K562 (cell line): Measurements from ENCODE around the gene EIF2S3. TPM values are rescaled to one million over a fixed set of nuclear protein-coding genes. Genes with fewer than 3 reads are reported as not detected.
A peak's percentile ranks its signal among the peaks of the same experiment; 100 is the strongest.

ENCODE experiments used
- ATF2 ChIP-seq: sonication (generic); formaldehyde crosslinking; IDR thresholded peaks from 2 replicates; pipeline ENCODE4 v1.8.1; 2022; ENCODE audit warnings: missing genetic modification reagents
- CREM ChIP-seq: IDR thresholded peaks from 2 replicates; pipeline ENCODE4 v1.6.1; 2014; ENCODE audit warnings: antibody characterized with exemption, low read depth
- CTCF ChIP-seq, 3 experiments: IDR thresholded peaks in 2 of 3; conservative IDR thresholded peaks in 1 of 3; 2 replicates each; pipeline ENCODE4 v1.5.1; 2011 to 2012; ENCODE audit warnings: low read length in 3 of 3, mild to moderate bottlenecking in 3 of 3, control low read depth in 2 of 3, improper control_type of control experiment in 1 of 3, inconsistent platforms in 1 of 3, low read depth in 1 of 3, mixed read lengths in 1 of 3, moderate library complexity in 1 of 3; ENCODE audit not compliant: insufficient read depth in 2 of 3
- E4F1 ChIP-seq: fragments of 250-450 bp; sonication (Bioruptor Pico); IDR thresholded peaks from 2 replicates; pipeline ENCODE4 v1.5.0; 2021; ENCODE audit warnings: mild to moderate bottlenecking, borderline replicate concordance
- FOXA1 ChIP-seq: fragments of 450-650 bp; IDR thresholded peaks from 2 replicates; pipeline ENCODE4 v1.6.1; 2016; ENCODE audit warnings: mild to moderate bottlenecking, borderline replicate concordance
- HLTF ChIP-seq: fragments of 450-650 bp; IDR thresholded peaks from 2 replicates; pipeline ENCODE4 v1.6.1; 2016
- ILK ChIP-seq: fragments of 450-650 bp; IDR thresholded peaks from 2 replicates; pipeline ENCODE4 v1.6.1; 2016; ENCODE audit warnings: missing genetic modification characterization, low read depth, mild to moderate bottlenecking, missing compliant biosample characterization, moderate library complexity, borderline replicate concordance
- KHSRP ChIP-seq: fragments of 450-650 bp; IDR thresholded peaks from 2 replicates; pipeline ENCODE4 v1.6.1; 2017
- PBX2 ChIP-seq, 2 experiments: IDR thresholded peaks in 1 of 2; conservative IDR thresholded peaks in 1 of 2; 2 replicates each; pipeline ENCODE4 v1.6.1; 2016; ENCODE audit warnings: low read depth in 2 of 2, mild to moderate bottlenecking in 1 of 2, missing compliant biosample characterization in 1 of 2, missing genetic modification characterization in 1 of 2, moderate library complexity in 1 of 2
- RUNX1 ChIP-seq: sonication (generic); IDR thresholded peaks from 2 replicates; pipeline ENCODE4 v1.6.1; 2016; ENCODE audit warnings: antibody characterized with exemption, low read depth
- YY1 ChIP-seq, 3 experiments: IDR thresholded peaks; 2 replicates each; pipeline ENCODE4 v1.6.1; 2011; ENCODE audit warnings: low read length in 2 of 3, mild to moderate bottlenecking in 2 of 3, moderate library complexity in 2 of 3, borderline replicate concordance in 1 of 3, control low read depth in 1 of 3, low read depth in 1 of 3; ENCODE audit not compliant: insufficient read depth in 3 of 3, insufficient replicate concordance in 2 of 3, control insufficient read depth in 1 of 3, insufficient read length in 1 of 3; ENCODE audit errors: extremely low read depth in 1 of 3
- ZNF263 ChIP-seq: sonication (generic); formaldehyde crosslinking; IDR thresholded peaks from 2 replicates; pipeline ENCODE4 v1.8.0; 2022; ENCODE audit warnings: mild to moderate bottlenecking, missing genetic modification reagents, borderline replicate concordance
- ZNF41 ChIP-seq: fragments of 250-450 bp; sonication (Bioruptor Pico); conservative IDR thresholded peaks from 2 replicates; pipeline ENCODE4 v1.4.0; 2020; ENCODE audit warnings: mild to moderate bottlenecking
- polyA plus RNA-seq, 8 experiments: library from polyadenylated mRNA; depleted of rRNA in 4 of 8; stranded (reverse) in 5 of 8; unstranded in 3 of 8; fragments of >200 nt; fragmentation: Nextera tagmentation in 2 of 8; fragmentation: Illumina TruSeq in 1 of 8; extraction: Ambion mirVana in 2 of 8; extraction: Trizol in 1 of 8; gene quantifications; 2 replicates each; pipeline versions ENCODE4 v1.2.1 to v1.2.3, GENCODE V29; 2011 to 2014; ENCODE audit warnings: inconsistent platforms in 1 of 8, missing spikeins in 1 of 8
- total RNA-seq, 7 experiments: library from RNA; depleted of rRNA in 6 of 7; stranded (reverse); fragments of >200 nt in 6 of 7; fragmentation: Illumina TruSeq in 2 of 7; extraction: Trizol in 2 of 7; gene quantifications; 2 replicates each; pipeline versions ENCODE4 v1.2.1 to v1.2.3, GENCODE V29; 2011 to 2021; ENCODE audit warnings: low replicate concordance in 1 of 7

Gene EIF2S3
- total and polyA plus RNA-seq, 9 of the 15 experiments (the other 6 are each of a cell fraction or from before 2014, with no cell fraction given) = 148 to 439 (median 275) TPM

GRCh38 chrX:24081661-24082154 is 27.0 kb downstream of the EIF2S3 start (continued):
- TF ChIP-seq CTCF (IDR thresholded peaks at IDR 0.05 in 2 of 3, conservative IDR thresholded peaks at IDR 0.05 in 1 of 3; ENCODE audit: insufficient read depth in 2 of 3, low read depth in 1 of 3, low read length in 3 of 3) (peak; percentile 64 to 73 (median 66)), YY1 (IDR thresholded peaks at IDR 0.05; ENCODE audit: borderline replicate concordance in 1 of 3, control insufficient read depth in 1 of 3, extremely low read depth in 1 of 3, insufficient read depth in 3 of 3, insufficient read length in 1 of 3, insufficient replicate concordance in 2 of 3, low read depth in 1 of 3, low read length in 2 of 3) (peak in 2 of 3 experiments; percentile 40 to 42), E4F1 (CRISPR knock-in tag) (no peak), FOXA1 (no peak), HLTF (no peak), RUNX1 (no peak), PBX2 (CRISPR knock-in tag; IDR thresholded peaks at IDR 0.05; ENCODE audit: low read depth) (peak; percentile 31; the same call in 1 of the 2 replicates), PBX2 (tag; conservative IDR thresholded peaks at IDR 0.05; ENCODE audit: low read depth) (peak; percentile 60), ZNF263 (CRISPR knock-in tag) (peak; percentile 66), ZNF41 (CRISPR knock-in tag) (no peak), CREM (no peak), ATF2 (CRISPR knock-in tag) (no peak), KHSRP (no peak), ILK (tag) (no peak)
